Astrocyte of the cerebellum (primary cell): ENCODE results near the gene MTARC2.

Experiments
- DNase-seq: peaks from one replicate; pipeline ENCODE4 v3.0.0-alpha.2; 2011; ENCODE audit warnings: low read depth
- H3K4me3 ChIP-seq: 2 replicates; pipeline ENCODE4 v1.5.1; 2011; ENCODE audit warnings: mild to moderate bottlenecking, low read depth, low read length, moderate library complexity
- CTCF ChIP-seq: IDR thresholded peaks from 2 replicates; pipeline ENCODE4 v1.5.1; 2012; ENCODE audit warnings: low read length, low read depth, moderate library complexity, mild to moderate bottlenecking; ENCODE audit errors: missing control alignments
- in situ Hi-C: cut with HindIII; loops from 2 replicates; pipeline ENCODE4 v1.10.0; 2017; ENCODE audit warnings: low sequenced_read_pairs

The MTARC2 gene

GRCh38 chr1:220803401-220804201, 55.5 kb downstream of the MTARC2 start:
- in situ Hi-C loops, result no loop called here
- DNase-seq, result peak; percentile 24
- TF ChIP-seq CTCF, result peak; percentile 78
- no peak overlapping the region for H3K4me3 ChIP-seq

DNA sequence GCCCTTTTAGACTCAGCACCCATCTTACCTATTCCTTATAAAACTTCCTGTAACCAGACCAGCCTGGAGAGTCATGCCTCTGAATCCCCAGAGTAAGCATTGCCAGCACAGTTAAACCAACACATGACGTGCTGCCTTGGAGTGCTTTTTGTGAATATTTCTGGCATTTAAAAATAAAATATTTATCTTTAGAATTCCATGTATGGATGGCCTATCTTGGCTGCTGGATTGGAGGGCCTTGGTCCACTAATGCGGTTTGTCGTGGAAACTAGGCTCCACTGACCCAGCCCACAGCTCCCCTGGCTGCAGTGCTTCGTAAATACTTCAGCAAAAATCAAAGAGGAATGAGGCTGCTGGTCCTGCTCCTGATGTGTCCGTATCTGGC, 56.1 kb downstream of the MTARC2 start:
- DNase-seq, result no peak
- no peak overlapping the region for H3K4me3 ChIP-seq
- TF ChIP-seq CTCF, result no peak
- in situ Hi-C loops, result no loop called here

- in situ Hi-C loops, result no loop called here
- no peak for TF ChIP-seq CTCF
- H3K4me3 ChIP-seq, result no peak overlapping the region
- DNase-seq, result no peak
These were observed 58.3 kb downstream of the MTARC2 start for GRCh38 chr1:220806408-220806807.

GRCh38 chr1:220807726-220808125, 59.6 kb downstream of the MTARC2 start:
- in situ Hi-C loops, result no loop called here
- DNase-seq, result no peak
- no peak for TF ChIP-seq CTCF
- no peak overlapping the region for H3K4me3 ChIP-seq

DNA sequence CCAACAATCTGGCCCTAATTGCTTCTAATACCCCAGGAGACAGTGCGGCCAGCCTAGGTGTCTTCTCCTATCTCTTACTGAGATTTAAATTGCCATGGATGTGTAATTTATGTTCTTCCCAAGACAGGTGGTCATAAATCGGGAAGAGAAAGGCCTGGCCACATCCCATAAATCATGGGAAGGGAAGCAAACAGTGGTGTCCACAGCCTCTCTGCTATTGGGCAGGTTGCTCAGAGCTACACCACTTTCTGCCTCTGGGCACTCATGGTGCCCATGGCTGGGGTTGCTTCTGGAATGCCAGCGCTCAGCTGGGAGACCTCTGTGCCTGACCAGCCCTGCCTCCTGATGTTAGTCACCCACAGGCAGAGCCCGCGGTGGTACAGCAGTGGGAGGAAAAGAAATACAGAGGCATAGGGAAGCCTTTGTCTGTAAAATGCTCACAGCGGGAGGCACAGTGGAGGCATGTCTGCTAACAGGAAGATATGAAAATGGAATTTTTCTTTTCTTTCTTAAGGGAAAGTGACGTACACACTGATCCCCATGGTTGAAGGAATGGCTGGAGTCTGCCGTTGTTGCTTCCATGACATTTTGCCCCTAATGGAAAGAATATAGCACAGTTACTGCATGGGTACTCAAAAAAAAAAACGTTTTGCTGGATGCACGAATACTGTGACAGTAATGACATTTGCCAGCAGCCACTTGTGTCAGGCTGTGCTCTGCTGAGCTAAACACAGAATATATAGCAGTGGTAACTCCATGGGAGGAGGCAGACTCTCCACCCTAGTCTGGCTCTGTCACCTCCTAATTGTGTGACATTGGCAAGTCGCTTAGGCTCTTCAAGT, 60.4 kb downstream of the MTARC2 start:
- in situ Hi-C loops, result no loop called here
- no peak overlapping the region for H3K4me3 ChIP-seq
- no peak for TF ChIP-seq CTCF
- peak; percentile 20 for DNase-seq

DNA sequence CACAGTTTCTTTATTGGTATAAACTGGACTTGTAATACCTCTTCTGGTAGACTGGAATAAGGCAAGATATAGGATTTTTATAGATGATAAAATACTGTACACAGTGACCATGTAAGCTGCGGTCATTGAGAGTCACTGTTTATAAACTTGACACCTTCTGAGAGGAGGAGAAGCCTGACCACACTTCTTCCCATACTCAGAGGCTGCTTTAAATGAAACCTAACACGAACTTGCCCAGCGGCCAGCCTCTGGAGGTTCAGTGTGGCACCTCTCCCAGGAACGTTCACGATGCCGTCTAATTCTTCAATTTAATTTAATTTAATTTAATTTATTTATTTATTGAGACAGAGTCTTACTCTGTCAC, 61.0 kb downstream of the MTARC2 start:
- no peak for DNase-seq
- in situ Hi-C loops, result no loop called here
- TF ChIP-seq CTCF, result no peak
- no peak overlapping the region for H3K4me3 ChIP-seq
